Measurements from ENCODE around the gene SRP54.

- TF ChIP-seq CTCF (IDR thresholded peaks at IDR 0.05; ENCODE audit: low read depth, low read length, missing input control) (no peak), REST (IDR thresholded peaks at IDR 0.05) (peak; percentile 75), FOXA2 (IDR thresholded peaks at IDR 0.05) (no peak)
Observed at GRCh38 chr14:34982421-34983147, at the start of gene SRP54.

Measured in liver (tissue), 2 donors.